Osteocyte (in vitro differentiated cells): ENCODE results near the gene TRAFD1. TPM values are rescaled to one million over a fixed set of nuclear protein-coding genes. Genes with fewer than 3 reads are reported as not detected.

Experiments
- DNase-seq: peaks from one replicate; pipeline ENCODE4 v3.0.0; 2021; ENCODE audit warnings: mixed read lengths; ENCODE audit not compliant: unreplicated experiment; ENCODE audit errors: extremely low spot score
- H3K27ac Mint-ChIP-seq: one replicate; pipeline ENCODE4 v1.8.0; 2021; ENCODE audit warnings: mild to moderate bottlenecking, mixed read lengths; ENCODE audit not compliant: unreplicated experiment
- H3K27me3 Mint-ChIP-seq: one replicate; pipeline ENCODE4 v1.8.0; 2021; ENCODE audit warnings: mixed read lengths; ENCODE audit not compliant: unreplicated experiment
- H3K36me3 Mint-ChIP-seq: one replicate; pipeline ENCODE4 v1.8.0; 2021; ENCODE audit warnings: mixed read lengths; ENCODE audit not compliant: unreplicated experiment
- H3K4me1 Mint-ChIP-seq: one replicate; pipeline ENCODE4 v1.8.0; 2021; ENCODE audit warnings: mixed read lengths; ENCODE audit not compliant: unreplicated experiment
- H3K4me3 Mint-ChIP-seq: one replicate; pipeline ENCODE4 v1.8.0; 2021; ENCODE audit warnings: mild to moderate bottlenecking, moderate library complexity, mixed read lengths; ENCODE audit not compliant: unreplicated experiment
- H3K9me3 Mint-ChIP-seq: one replicate; pipeline ENCODE4 v1.8.0; 2021; ENCODE audit warnings: mixed read lengths; ENCODE audit not compliant: unreplicated experiment
- total RNA-seq: library from RNA; stranded (reverse); gene quantifications from 2 replicates; pipeline ENCODE4 v1.2.1, GENCODE V29; 2021
- TF ChIP-seq, protein P1 (sequence below): fragments of 200-600 bp; sonication (generic); IDR thresholded peaks from 2 replicates; pipeline ENCODE4 v1.5.0; 2021; ENCODE audit warnings: antibody characterized with exemption, mild to moderate bottlenecking, moderate library complexity

The TRAFD1 gene
- total RNA-seq, 1 donor from 2014 or later: 34.8 TPM

GRCh38 chr12:112140728-112141127 is 15.4 kb downstream of the TRAFD1 start:
- Mint-ChIP-seq H3K4me3 (no peak overlapping the region), H3K27ac (no peak overlapping the region), H3K9me3 (no peaks in the 10 kb centered on the region), H3K4me1 (no peaks in the 10 kb centered on the region), H3K27me3 (no peaks in the 10 kb centered on the region), H3K36me3 (peaks cover 35% of the 10 kb centered on the region)
- TF ChIP-seq, protein P1, sequence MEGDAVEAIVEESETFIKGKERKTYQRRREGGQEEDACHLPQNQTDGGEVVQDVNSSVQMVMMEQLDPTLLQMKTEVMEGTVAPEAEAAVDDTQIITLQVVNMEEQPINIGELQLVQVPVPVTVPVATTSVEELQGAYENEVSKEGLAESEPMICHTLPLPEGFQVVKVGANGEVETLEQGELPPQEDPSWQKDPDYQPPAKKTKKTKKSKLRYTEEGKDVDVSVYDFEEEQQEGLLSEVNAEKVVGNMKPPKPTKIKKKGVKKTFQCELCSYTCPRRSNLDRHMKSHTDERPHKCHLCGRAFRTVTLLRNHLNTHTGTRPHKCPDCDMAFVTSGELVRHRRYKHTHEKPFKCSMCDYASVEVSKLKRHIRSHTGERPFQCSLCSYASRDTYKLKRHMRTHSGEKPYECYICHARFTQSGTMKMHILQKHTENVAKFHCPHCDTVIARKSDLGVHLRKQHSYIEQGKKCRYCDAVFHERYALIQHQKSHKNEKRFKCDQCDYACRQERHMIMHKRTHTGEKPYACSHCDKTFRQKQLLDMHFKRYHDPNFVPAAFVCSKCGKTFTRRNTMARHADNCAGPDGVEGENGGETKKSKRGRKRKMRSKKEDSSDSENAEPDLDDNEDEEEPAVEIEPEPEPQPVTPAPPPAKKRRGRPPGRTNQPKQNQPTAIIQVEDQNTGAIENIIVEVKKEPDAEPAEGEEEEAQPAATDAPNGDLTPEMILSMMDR: no peak
- DNase-seq: peak; percentile 23

DNA sequence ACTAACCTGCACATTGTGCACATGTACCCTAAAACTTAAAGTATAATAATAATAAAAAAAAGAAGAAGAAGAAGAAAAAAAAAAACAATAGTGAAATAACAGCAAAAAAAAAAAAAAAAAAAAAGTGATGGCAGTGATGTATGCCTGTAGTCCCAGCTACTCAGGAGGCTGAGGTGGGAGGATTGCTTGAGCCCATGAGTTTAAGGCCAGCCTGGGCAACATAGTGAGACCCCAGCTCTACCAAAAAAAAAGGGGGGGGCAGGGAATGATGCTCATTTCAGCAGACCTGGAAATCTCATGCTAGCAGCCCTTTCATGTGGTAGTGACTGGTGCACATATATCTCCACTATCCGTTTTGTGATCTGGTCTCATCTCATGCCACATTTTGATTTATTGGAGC is 20.8 kb downstream of the TRAFD1 start:
- no peaks in the 10 kb centered on the region for H3K9me3 Mint-ChIP-seq
- no peak overlapping the region for H3K4me3 Mint-ChIP-seq
- H3K36me3 Mint-ChIP-seq: peaks cover 47% of the 10 kb centered on the region
- no peaks in the 10 kb centered on the region for H3K27me3 Mint-ChIP-seq
- DNase-seq: peak; percentile 8
- H3K27ac Mint-ChIP-seq: no peak overlapping the region
- peaks cover 7% of the 10 kb centered on the region for H3K4me1 Mint-ChIP-seq
- TF ChIP-seq, protein P1: no peak

DNA sequence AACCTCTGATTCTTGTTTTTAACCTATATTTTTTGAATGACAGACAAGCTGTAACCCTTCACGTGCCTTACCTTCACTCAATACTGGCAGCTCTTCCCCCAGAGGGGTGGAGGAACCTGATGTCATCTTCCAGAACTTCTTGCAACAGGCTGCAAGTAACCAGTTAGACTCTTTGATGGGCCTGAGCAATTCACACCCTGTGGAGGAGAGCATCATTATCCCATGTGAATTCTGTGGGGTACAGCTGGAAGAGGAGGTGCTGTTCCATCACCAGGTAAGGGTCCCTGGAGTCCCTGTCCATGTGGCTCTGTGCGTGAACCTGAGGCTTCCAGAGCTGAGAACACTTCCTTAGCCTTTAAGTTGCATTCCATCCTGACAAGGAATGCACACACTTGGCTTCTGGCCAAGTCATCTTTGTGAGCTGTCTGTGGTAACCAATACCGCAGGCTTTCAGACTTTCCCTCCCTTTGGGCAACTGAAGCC is 22.7 kb downstream of the TRAFD1 start:
- Mint-ChIP-seq H3K4me1 (peaks cover 7% of the 10 kb centered on the region), H3K36me3 (peaks cover 57% of the 10 kb centered on the region), H3K27ac (peak overlapping the region; percentile 38), H3K4me3 (no peak overlapping the region), H3K9me3 (no peaks in the 10 kb centered on the region), H3K27me3 (no peaks in the 10 kb centered on the region)
- DNase-seq: peak; percentile 72
- TF ChIP-seq, protein P1: no peak

- no peak overlapping the region for H3K4me3 Mint-ChIP-seq
- H3K36me3 Mint-ChIP-seq: peaks cover 62% of the 10 kb centered on the region
Measured at GRCh38 chr12:112149596-112149995, 24.2 kb downstream of the TRAFD1 start.

DNA sequence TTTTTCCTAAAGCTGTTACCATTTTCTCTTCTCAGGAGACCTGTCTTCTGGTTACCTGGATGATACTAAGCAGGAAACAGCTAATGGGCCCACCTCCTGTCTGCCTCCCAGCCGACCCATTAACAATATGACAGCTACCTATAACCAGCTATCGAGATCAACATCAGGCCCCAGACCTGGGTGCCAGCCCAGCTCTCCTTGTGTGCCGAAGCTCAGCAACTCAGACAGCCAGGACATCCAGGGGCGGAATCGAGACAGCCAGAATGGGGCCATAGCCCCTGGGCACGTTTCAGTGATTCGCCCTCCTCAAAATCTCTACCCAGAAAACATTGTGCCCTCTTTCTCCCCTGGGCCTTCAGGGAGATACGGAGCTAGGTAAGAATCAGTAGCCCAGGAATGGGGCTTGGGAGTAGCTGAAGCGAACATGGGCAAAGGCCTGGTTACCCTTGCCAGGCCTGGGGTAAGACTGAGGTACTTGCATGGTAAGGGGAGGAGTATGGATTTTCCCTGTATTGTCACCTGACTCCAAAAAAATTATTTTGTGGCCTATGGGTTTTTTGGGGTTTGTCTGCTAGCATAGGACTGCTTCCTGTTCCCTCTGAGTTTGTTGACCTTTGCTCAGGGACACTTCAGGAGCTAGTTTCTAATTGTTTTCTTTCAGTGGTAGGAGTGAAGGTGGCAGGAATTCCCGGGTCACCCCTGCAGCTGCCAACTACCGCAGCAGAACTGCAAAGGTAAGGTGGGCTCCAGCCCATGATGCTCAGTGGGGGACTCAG is 26.6 kb downstream of the TRAFD1 start:
- H3K27ac Mint-ChIP-seq: no peak overlapping the region
- H3K4me1 Mint-ChIP-seq: peaks cover 7% of the 10 kb centered on the region
- TF ChIP-seq, protein P1: no peak
- H3K9me3 Mint-ChIP-seq: peaks cover 12% of the 10 kb centered on the region
- DNase-seq: peak; percentile 69
- peaks cover 65% of the 10 kb centered on the region for H3K36me3 Mint-ChIP-seq
- no peak overlapping the region for H3K4me3 Mint-ChIP-seq
- H3K27me3 Mint-ChIP-seq: no peaks in the 10 kb centered on the region

More at GRCh38 chr12:112149596-112149995, 24.2 kb downstream of the TRAFD1 start:
- no peaks in the 10 kb centered on the region for H3K9me3 Mint-ChIP-seq
- H3K27ac Mint-ChIP-seq: peak overlapping the region; percentile 47
- TF ChIP-seq, protein P1: no peak
- no peaks in the 10 kb centered on the region for H3K27me3 Mint-ChIP-seq
- peak; percentile 67 for DNase-seq
- H3K4me1 Mint-ChIP-seq: peaks cover 7% of the 10 kb centered on the region
